CD14-positive monocyte (primary cell): ENCODE data around the gene LACTBL1. TPM values are rescaled to one million over a fixed set of nuclear protein-coding genes. Genes with fewer than 3 reads are reported as not detected.

Source experiments
- DNase-seq, 3 donors: peaks; one replicate each; pipeline ENCODE4 v3.0.0-alpha.2; 2011 to 2022
- H2AFZ ChIP-seq: 2 replicates; pipeline ENCODE4 v1.6.0; 2012; ENCODE audit warnings: mild to moderate bottlenecking, low read depth, low read length, inconsistent platforms; ENCODE audit not compliant: insufficient read depth, poor library complexity, severe bottlenecking
- H3K27ac ChIP-seq, 2 donors: 1 replicate in 1 of 2; 2 replicates in 1 of 2; pipeline ENCODE4 v1.5.1; 2012 to 2013; ENCODE audit warnings: low read length in 2 of 2, control low read depth in 1 of 2, inconsistent platforms in 1 of 2, low read depth in 1 of 2, mild to moderate bottlenecking in 1 of 2
- H3K27me3 ChIP-seq, 2 donors: one replicate each; pipeline versions ENCODE4 v1.6.0 to v1.6.1; 2011 to 2013; ENCODE audit warnings: low read length in 2 of 2; ENCODE audit not compliant: control insufficient read depth in 2 of 2, insufficient read depth in 2 of 2
- H3K36me3 ChIP-seq, 2 donors: replicated peaks in 1 of 2; 1 replicate in 1 of 2; 2 replicates in 1 of 2; pipeline versions ENCODE4 v1.5.1 to v1.6.1; 2012 to 2013; ENCODE audit warnings: low read length in 2 of 2, control low read depth in 1 of 2, inconsistent platforms in 1 of 2, mild to moderate bottlenecking in 1 of 2; ENCODE audit not compliant: insufficient read depth in 2 of 2, control insufficient read depth in 1 of 2
- H3K4me1 ChIP-seq, 2 donors: 1 replicate in 1 of 2; 2 replicates in 1 of 2; pipeline versions ENCODE4 v1.5.1 to v1.6.1; 2012 to 2013; ENCODE audit warnings: low read length in 2 of 2, control low read depth in 1 of 2, inconsistent platforms in 1 of 2, mild to moderate bottlenecking in 1 of 2, moderate library complexity in 1 of 2; ENCODE audit not compliant: insufficient read depth in 2 of 2, control insufficient read depth in 1 of 2
- H3K4me2 ChIP-seq: replicated peaks from 2 replicates; pipeline ENCODE3; 2012; ENCODE audit warnings: low read length, moderate library complexity, mild to moderate bottlenecking; ENCODE audit not compliant: poor library complexity, severe bottlenecking; ENCODE audit errors: extremely low read depth
- H3K4me3 ChIP-seq, 3 experiments: fragments of 200-600 bp in 1 of 3; sonication (generic) in 1 of 3; replicated peaks in 1 of 3; 1 replicate in 2 of 3; 2 replicates in 1 of 3; pipeline ENCODE4 v1.5.1; 2011 to 2013; ENCODE audit warnings: low read length in 3 of 3, mild to moderate bottlenecking in 3 of 3, control low read depth in 2 of 3, low read depth in 2 of 3, inconsistent platforms in 1 of 3, moderate library complexity in 1 of 3
- H3K79me2 ChIP-seq: 2 replicates; pipeline ENCODE4 v1.6.0; 2012; ENCODE audit warnings: mild to moderate bottlenecking, control low read depth, inconsistent platforms, low read length, moderate library complexity; ENCODE audit not compliant: insufficient read depth
- H3K9ac ChIP-seq: 2 replicates; pipeline ENCODE4 v1.6.0; 2017; ENCODE audit warnings: low read length, mild to moderate bottlenecking; ENCODE audit not compliant: insufficient read depth, poor library complexity, severe bottlenecking
- H3K9me3 ChIP-seq, 2 donors: replicated peaks in 1 of 2; 1 replicate in 1 of 2; 2 replicates in 1 of 2; pipeline versions ENCODE4 v1.5.1 to v1.6.1; 2012 to 2013; ENCODE audit warnings: low read length in 2 of 2, control low read depth in 1 of 2; ENCODE audit not compliant: control insufficient read depth in 1 of 2, insufficient read depth in 1 of 2
- H4K20me1 ChIP-seq: 2 replicates; pipeline ENCODE4 v1.6.0; 2012; ENCODE audit warnings: mild to moderate bottlenecking, low read length, control low read depth, moderate library complexity; ENCODE audit not compliant: insufficient read depth
- H3K27ac Mint-ChIP-seq, 7 donors: one replicate each; pipeline ENCODE4 v1.8.0; 2020; ENCODE audit warnings: mild to moderate bottlenecking in 7 of 7, mixed read lengths in 7 of 7, moderate library complexity in 6 of 7, inconsistent platforms in 2 of 7
- H3K27me3 Mint-ChIP-seq, 3 donors: one replicate each; pipeline ENCODE4 v1.8.0; 2021 to 2022; ENCODE audit warnings: low read depth in 3 of 3, mild to moderate bottlenecking in 3 of 3, mixed read lengths in 3 of 3, moderate library complexity in 3 of 3, inconsistent platforms in 1 of 3
- H3K36me3 Mint-ChIP-seq, 2 donors: one replicate each; pipeline ENCODE4 v1.8.0; 2020; ENCODE audit warnings: mixed read lengths in 2 of 2, inconsistent platforms in 1 of 2, mild to moderate bottlenecking in 1 of 2
- H3K4me1 Mint-ChIP-seq: one replicate; pipeline ENCODE4 v1.8.0; 2020; ENCODE audit warnings: mild to moderate bottlenecking, mixed read lengths
- H3K4me3 Mint-ChIP-seq, 2 donors: one replicate each; pipeline ENCODE4 v1.8.0; 2020; ENCODE audit warnings: mild to moderate bottlenecking in 2 of 2, mixed read lengths in 2 of 2, moderate library complexity in 1 of 2
- H3K9me3 Mint-ChIP-seq, 7 donors: one replicate each; pipeline ENCODE4 v1.8.0; 2020 to 2022; ENCODE audit warnings: mixed read lengths in 7 of 7, mild to moderate bottlenecking in 6 of 7, moderate library complexity in 6 of 7, inconsistent platforms in 2 of 7
- WGBS: methylation state at CpG from one replicate; pipeline ENCODE4 v1.1.5; 2013; ENCODE audit warnings: missing lambda C conversion rate; ENCODE audit not compliant: insufficient coverage; 5-methylcytosine and 5-hydroxymethylcytosine counted together
- intact Hi-C, 2 donors: fragments of 100-400 bp; cut with micrococcal nuclease; formaldehyde crosslinking; loops; one replicate each; pipeline versions ENCODE4 v1.15.0 to v1.15.1; 2023
- polyA plus RNA-seq, 3 donors: library from polyadenylated mRNA; depleted of rRNA in 1 of 3; unstranded in 2 of 3; stranded (reverse) in 1 of 3; fragments of 300-500 nt in 2 of 3; fragments of >200 nt in 1 of 3; fragmentation: Illumina TruSeq in 2 of 3; gene quantifications; 1 replicate in 2 of 3; 2 replicates in 1 of 3; pipeline ENCODE4 v1.2.3, GENCODE V29; 2012 to 2021
- TF ChIP-seq, protein P1 (sequence below): fragments of 200-600 bp; IDR thresholded peaks from one replicate; pipeline ENCODE4 v1.8.0; 2022; ENCODE audit warnings: antibody characterized with exemption, mild to moderate bottlenecking

LACTBL1 gene
- polyA plus RNA-seq, 3 donors = not detected

GRCh38 chr1:22912311-22912710 lies 60.4 kb downstream of the LACTBL1 start:
- 98% methylated on average over 9 of the region's 16 CpGs for WGBS
- H3K36me3 Mint-ChIP-seq = no peaks in the 10 kb centered on the region
- H3K36me3 ChIP-seq = no peaks in the 10 kb centered on the region
- H3K27me3 Mint-ChIP-seq = peaks cover 2 to 8% (median 4%) of the 10 kb centered on the region in 3 donors
- H3K4me3 ChIP-seq = no peak overlapping the region
- H3K27ac Mint-ChIP-seq = no peak overlapping the region
- TF ChIP-seq, protein P1, sequence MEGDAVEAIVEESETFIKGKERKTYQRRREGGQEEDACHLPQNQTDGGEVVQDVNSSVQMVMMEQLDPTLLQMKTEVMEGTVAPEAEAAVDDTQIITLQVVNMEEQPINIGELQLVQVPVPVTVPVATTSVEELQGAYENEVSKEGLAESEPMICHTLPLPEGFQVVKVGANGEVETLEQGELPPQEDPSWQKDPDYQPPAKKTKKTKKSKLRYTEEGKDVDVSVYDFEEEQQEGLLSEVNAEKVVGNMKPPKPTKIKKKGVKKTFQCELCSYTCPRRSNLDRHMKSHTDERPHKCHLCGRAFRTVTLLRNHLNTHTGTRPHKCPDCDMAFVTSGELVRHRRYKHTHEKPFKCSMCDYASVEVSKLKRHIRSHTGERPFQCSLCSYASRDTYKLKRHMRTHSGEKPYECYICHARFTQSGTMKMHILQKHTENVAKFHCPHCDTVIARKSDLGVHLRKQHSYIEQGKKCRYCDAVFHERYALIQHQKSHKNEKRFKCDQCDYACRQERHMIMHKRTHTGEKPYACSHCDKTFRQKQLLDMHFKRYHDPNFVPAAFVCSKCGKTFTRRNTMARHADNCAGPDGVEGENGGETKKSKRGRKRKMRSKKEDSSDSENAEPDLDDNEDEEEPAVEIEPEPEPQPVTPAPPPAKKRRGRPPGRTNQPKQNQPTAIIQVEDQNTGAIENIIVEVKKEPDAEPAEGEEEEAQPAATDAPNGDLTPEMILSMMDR = no peak
- intact Hi-C loops = no loop called here
- H3K79me2 ChIP-seq = no peaks in the 10 kb centered on the region
- H3K4me1 Mint-ChIP-seq = no peaks in the 10 kb centered on the region
- DNase-seq = no peak
- H3K27me3 ChIP-seq = no peaks in the 10 kb centered on the region
- no peak overlapping the region for H3K4me2 ChIP-seq
- H3K9me3 ChIP-seq = no peaks in the 10 kb centered on the region
- H3K9ac ChIP-seq = no peak overlapping the region
- H3K9me3 Mint-ChIP-seq = peaks cover 0 to 2% (median 0%) of the 10 kb centered on the region in 7 donors
- H3K4me1 ChIP-seq = no peaks in the 10 kb centered on the region
- no peak overlapping the region for H3K4me3 Mint-ChIP-seq
- H2AFZ ChIP-seq = no peak overlapping the region
- no peaks in the 10 kb centered on the region for H4K20me1 ChIP-seq
- H3K27ac ChIP-seq = no peak overlapping the region

DNA sequence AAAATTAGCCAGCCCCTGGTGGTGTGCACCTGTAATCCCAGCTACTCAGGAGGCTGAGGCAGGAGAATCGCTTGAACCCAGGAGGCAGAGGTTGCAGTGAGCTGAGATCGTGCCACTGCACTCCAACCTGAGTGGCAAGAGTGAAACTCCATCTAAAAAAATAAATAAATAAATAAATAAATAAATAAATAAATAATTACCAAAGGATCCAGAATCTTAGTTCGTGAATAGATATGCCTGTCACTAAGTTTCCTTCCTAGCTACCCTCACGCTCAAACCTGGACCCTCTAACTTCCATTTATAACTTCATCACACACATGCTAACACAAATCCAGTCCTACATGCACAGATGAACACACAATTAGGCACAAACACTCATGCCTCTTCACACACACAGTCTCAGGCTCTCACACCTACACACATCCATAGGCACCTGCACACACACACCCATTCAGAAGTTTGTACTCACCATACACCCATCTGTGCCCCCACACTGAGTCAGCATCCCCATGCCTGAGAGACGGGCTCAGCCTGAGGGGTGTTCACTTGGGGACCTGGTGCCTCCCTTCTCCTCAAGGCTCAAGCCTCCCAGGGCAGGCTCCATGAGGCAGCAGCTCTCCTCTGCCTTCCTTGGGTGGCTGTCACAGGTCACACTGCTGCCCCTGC lies 61.5 kb downstream of the LACTBL1 start:
- Histone ChIP-seq H3K27ac (no peak overlapping the region), H3K79me2 (no peaks in the 10 kb centered on the region), H3K9ac (no peak overlapping the region), H3K4me1 (no peaks in the 10 kb centered on the region), H3K36me3 (no peaks in the 10 kb centered on the region), H3K27me3 (no peaks in the 10 kb centered on the region), H3K9me3 (no peaks in the 10 kb centered on the region), H3K4me2 (no peak overlapping the region), H4K20me1 (no peaks in the 10 kb centered on the region), H3K4me3 (no peak overlapping the region), H2AFZ (no peak overlapping the region)
- DNase-seq = no peak
- TF ChIP-seq, protein P1 = no peak
- Mint-ChIP-seq H3K4me3 (no peak overlapping the region), H3K9me3 (peaks cover 0 to 2% (median 0%) of the 10 kb centered on the region in 7 donors), H3K36me3 (no peaks in the 10 kb centered on the region), H3K4me1 (no peaks in the 10 kb centered on the region), H3K27me3 (peaks cover 0 to 7% (median 3%) of the 10 kb centered on the region in 3 donors), H3K27ac (no peak overlapping the region)
- intact Hi-C loops = no loop called here
- WGBS = 85% methylated on average over 2 of the region's 5 CpGs
